Measurements from ENCODE around the gene PHRF1. TPM values are rescaled to one million over a fixed set of nuclear protein-coding genes. Genes with fewer than 3 reads are reported as not detected.

PHRF1 gene
- total RNA-seq, 1 donor from 2014 or later = 30.6 TPM

DNA sequence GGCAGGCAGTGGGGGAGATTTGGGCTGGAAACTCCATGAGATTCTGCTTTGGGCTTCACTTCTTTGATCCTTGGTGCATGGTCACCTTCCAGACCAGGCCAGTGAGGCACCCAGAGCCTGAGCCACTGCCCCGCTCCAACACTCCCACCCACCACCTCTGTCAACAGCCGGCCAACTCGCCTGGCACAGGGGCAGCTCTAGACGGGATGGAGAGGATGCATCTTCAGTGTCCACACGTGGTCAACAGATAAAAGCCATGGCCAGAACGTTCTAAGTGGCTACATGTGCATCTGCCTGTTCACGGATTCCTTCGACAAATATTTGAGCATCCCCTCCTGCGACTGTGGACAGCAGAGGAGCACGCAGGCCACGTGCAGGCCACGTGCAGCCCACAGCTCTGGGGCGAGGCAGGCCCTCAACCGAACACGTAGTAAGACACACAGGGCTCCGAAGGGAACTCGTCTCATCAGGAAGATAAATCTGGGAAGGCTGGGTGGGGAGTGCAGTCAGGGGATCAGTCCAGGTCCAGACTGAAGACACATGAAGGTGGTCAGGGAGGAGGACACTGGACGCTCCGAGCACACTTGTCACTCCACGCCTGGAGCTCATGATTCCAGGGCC lies 37.7 kb upstream of the PHRF1 start:
- DNase-seq (ENCODE audit: low spot score in 2 of 2) (no peak), FAIRE-seq (no peak)

DNA sequence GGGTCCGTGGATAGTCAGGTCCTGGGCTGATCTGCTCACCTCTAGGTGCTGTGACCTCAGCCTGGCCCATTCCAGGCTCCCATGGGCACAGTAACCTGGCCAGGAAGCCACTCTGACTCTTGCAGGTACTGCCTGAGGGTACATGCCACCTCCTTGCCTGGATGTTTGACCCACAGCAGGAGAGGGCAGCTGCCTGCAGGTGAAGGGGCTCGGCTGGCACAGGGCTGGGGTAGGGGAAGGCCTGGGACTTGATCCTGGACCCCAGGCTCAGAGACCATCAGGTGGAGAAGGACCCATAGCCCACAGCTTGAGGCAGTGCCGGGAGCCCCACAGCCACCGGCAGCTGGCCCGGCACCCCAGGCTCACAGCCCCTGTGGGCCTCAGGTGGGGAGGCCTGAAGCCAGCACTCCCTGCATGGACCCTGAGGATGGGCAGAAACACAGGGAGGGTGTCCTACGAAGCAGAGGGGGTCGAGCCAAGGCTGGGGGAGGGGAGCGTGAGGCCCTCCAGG lies 36.2 kb upstream of the PHRF1 start:
- FAIRE-seq = no peak
- DNase-seq (ENCODE audit: low spot score in 2 of 2) = no peak

DNA sequence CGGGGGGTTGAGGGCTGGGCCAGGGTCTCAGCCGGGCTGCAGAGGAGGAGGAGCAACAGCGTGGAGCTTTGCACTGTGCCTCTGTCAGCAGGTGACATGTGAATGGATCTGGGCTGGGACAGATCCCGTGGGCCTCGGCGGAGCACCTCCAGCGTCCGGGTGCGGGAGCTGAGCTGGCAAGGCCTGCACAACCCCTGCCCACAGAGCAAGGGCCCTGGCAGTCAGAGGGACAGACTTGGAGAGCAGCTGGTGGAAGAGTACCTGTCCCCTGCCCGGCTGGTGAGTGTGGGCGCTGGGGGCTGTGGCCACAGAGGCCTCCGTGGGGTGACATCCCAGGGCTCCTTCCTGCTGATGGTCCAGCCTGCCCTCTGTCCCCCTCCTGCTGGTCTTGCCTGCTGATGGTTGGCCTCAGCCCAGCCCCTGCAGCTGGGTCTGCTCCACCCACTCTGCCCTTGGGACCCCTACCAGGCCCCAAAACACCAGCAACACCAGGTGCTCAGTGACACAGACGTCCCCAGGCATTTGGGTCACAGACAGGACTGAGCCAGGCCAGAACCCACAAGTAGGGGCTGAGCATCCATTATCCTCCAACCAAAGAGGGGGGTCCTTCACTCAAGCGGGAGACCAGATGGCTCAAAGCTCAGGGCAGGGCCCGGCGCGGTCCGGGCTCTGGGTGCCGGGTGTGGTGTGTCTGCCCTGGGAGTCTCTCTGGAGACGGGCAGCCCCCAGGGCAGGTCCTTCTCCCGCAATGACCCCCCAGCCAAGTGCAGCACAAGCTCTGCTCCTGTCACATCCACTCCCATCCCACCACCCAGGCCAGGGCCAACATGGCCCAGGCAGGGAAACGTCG lies 35.5 kb upstream of the PHRF1 start:
- FAIRE-seq (no peak), DNase-seq (ENCODE audit: low spot score in 2 of 2) (no peak)

DNA sequence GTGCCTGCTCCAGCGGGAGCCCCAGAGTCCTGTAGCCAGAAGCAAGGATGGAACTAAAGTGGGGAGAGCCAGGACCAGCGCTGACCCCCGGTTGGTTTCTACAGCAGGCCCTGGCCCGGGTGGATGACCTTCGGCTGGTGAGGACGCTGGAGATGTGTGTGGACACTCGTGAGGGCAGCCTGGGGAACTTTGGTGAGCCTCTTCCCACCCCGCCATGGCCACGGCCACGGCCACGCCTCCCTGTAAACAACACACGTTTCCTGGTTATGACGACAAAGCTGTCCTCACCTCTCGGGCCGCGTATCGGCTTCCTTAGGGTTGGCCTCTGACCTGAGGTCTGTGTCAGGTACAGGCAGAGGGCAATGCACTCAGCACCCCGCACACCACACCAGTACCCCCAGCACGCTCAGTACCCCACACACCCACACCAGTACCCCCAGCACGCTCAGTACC lies 34.8 kb upstream of the PHRF1 start:
- DNase-seq (ENCODE audit: low spot score in 2 of 2) = no peak

DNA sequence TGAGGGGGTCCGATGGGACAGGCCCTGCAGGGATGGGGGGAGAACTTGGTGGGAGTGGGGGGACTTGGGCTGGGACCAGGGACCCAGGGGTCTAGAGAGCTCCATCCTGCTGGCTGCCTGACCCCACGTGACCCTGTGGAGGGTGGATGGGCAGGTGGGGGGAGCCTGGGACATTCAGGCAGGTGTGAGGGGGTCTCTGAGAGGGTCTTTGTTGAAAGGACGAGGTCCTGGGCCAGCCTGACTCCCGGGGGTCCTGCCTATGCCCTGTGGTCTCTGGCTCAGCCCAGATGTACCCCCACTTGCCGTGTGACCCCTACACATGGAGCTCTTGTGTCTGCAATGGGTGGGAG lies 31.5 kb upstream of the PHRF1 start:
- no peak for DNase-seq (ENCODE audit: low spot score in 2 of 2)
- FAIRE-seq = no peak

More for the DNA sequence above, 34.8 kb upstream of the PHRF1 start:
- no peak for FAIRE-seq

DNA sequence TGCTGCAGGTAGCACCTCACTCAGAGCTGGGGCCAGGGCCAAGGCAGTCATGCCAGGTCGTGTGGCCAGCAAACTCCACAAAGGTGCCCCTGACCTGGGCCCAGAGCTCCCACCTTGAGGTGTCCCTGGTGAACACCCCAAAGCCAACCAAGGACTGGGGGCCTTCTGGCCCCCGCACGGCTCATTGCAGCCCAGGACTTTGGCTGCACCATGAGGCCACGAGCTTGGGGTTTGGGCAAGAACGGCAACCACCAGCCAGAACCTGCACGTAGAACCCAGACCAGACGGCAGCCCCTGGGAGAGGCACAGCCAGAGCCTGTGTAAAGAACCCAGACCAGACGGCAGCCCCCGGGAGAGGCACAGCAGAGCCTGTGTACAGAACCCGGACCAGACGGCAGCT lies 31.1 kb upstream of the PHRF1 start:
- no peak for FAIRE-seq
- no peak for DNase-seq (ENCODE audit: low spot score in 2 of 2)

DNA sequence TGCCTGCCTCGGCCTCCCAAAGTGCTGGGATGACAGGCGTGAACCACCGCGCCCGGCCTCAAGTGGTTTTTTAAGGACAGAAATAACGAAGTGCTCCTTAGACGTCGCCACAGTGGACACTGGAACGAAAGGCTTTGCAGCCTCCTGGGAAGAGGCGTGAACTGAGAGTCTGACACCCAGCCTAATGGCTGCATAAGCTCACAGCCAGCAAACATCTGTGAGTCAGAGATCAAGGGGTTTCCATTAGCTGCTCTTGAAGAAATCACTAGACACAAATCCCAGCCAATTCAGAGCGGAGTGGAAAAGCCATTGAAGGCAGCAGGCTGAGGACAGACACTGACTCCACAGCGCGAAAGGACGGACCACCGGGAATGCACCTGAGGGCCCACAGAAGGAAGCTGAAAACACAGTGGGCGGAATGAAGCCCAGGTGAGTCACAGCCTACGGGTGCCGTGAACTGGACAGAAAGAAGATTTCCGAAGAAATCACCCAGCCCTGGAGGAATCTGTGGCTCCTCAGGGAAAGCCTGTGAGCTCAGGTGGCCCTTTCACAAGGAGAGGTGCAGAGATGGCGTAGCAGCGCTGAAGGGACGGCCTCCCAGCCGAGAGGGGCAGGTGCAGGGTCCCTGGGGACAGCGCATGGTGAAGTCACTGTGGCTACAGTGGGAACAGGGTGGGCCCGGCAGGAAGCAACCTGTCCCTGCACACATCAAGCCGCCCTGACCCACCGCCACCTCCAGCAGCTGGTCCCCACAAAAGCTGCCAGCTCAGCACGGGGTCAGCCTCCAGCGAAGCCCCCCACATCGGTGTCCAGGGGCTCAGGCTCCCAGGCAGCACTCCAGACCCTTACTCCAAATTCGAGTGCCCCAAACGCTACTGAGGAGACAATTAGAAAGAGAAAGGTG lies 27.3 kb upstream of the PHRF1 start:
- FAIRE-seq = no peak
- no peak for DNase-seq (ENCODE audit: low spot score in 2 of 2)

DNA sequence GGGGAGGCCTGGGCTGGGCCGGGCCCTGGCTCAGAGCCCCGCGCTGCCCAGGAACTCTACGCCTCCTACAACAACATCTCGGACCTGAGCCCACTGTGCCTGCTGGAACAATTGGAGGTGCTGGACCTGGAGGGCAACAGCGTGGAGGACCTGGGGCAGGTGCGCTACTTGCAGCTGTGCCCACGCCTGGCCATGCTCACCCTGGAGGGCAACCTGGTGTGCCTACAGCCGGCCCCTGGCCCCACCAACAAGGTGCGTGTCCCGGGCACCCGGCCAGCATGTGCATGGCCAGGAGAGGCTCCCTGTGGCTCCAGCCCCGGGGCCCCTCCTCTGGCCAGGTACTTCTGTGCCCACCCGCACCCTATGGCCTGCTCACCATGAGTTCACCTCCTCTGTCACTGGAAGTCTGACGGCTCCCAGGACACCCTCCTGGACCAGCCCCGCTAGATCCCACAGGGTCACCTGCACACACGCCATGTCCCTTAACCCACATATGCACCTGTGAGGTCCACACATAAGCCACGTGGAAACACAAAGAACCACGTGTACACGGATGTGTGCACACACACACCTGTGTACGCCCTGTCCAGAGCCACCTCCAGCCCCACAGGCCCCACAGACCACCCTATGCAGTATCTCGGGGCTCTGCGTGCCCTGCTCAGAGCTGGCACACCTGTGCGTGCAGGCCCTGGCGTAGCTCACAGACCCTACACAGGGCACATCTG lies 26.1 kb upstream of the PHRF1 start:
- FAIRE-seq (no peak), DNase-seq (ENCODE audit: low spot score in 2 of 2) (no peak)

DNA sequence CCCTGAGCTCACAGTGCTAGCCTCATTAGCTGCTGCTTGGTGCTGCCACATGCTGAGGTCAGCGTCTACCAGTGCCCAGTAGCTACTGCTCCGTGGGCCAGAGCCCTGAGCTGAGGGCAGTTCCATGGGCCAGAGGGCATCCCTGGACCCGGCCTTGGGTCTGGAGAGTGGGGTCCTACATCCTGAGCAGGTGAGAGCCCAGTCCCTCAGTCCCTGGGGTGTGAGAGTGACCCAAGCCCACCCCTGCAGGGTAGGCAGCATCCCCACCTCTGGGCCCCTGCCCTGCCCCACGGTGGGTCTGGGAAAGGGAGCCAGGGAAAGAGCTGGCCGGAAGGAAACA lies 25.6 kb upstream of the PHRF1 start:
- no peak for FAIRE-seq

GRCh38 chr11:551131-551530 lies 25.1 kb upstream of the PHRF1 start:
- no peak for FAIRE-seq
- no peak for DNase-seq (ENCODE audit: low spot score in 2 of 2)

More for the DNA sequence above, 25.6 kb upstream of the PHRF1 start:
- DNase-seq (ENCODE audit: low spot score in 2 of 2) = no peak

DNA sequence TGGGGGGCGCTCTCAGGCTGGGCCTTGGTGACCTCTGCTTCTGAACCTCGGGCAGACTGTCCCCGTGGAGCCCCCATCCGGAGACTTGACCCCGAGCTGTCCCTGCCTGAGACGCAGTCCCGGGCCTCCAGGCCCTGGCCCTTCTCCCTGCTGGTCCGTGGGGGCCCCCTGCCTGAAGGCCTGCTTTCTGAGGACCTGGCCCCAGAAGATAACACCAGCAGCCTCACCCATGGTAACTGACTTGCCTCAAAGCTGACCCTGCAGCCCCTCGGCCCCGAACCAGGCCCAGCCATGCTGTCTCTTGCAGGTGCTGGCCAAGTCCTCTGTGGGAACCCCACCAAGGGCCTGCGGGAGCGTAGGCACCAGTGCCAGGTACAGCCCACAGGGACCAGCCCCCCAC lies 24.7 kb upstream of the PHRF1 start:
- no peak for FAIRE-seq
- no peak for DNase-seq (ENCODE audit: low spot score in 2 of 2)

- FAIRE-seq = no peak
- DNase-seq (ENCODE audit: low spot score in 2 of 2) = no peak
Observed at GRCh38 chr11:553083-553987, 22.9 kb upstream of the PHRF1 start.

GRCh38 chr11:553988-554340 lies 22.3 kb upstream of the PHRF1 start:
- DNase-seq (ENCODE audit: low spot score in 2 of 2) = no peak
- no peak for FAIRE-seq

- FAIRE-seq (no peak), DNase-seq (ENCODE audit: low spot score in 2 of 2) (peak; percentile 79 to 86)
Observed at GRCh38 chr11:554428-555226, 21.6 kb upstream of the PHRF1 start.

GRCh38 chr11:555227-555779 lies 21.0 kb upstream of the PHRF1 start:
- no peak for DNase-seq (ENCODE audit: low spot score in 2 of 2)

GRCh38 chr11:555780-556661 lies 20.2 kb upstream of the PHRF1 start:
- FAIRE-seq (no peak), DNase-seq (ENCODE audit: low spot score in 2 of 2) (no peak)

More at GRCh38 chr11:555227-555779, 21.0 kb upstream of the PHRF1 start:
- no peak for FAIRE-seq

- no peak for FAIRE-seq
- no peak for DNase-seq (ENCODE audit: low spot score in 2 of 2)
Observed at GRCh38 chr11:556662-557256, 19.5 kb upstream of the PHRF1 start.
